SU-DHL-6 (cell line): Measurements from ENCODE around the gene TCTN2.

Experiments
- H2AFZ ChIP-seq: fragments of 200-600 bp; sonication (generic); 2 replicates; pipeline ENCODE4 v1.6.1; 2014; ENCODE audit warnings: low read depth, mild to moderate bottlenecking, moderate library complexity, mixed read lengths, antibody characterized with exemption, low read length; ENCODE audit not compliant: severe bottlenecking
- H3F3A ChIP-seq: fragments of 200-600 bp; shearing (Covaris generic); 2 replicates; pipeline ENCODE4 v1.6.0; 2016; ENCODE audit warnings: antibody characterized with exemption, mild to moderate bottlenecking; ENCODE audit not compliant: insufficient read depth
- H3K27ac ChIP-seq: fragments of 200-600 bp; sonication (generic); 2 replicates; pipeline ENCODE4 v1.5.1; 2016; ENCODE audit warnings: low read depth, mild to moderate bottlenecking, low read length, moderate library complexity, mixed read lengths
- H3K27me3 ChIP-seq: fragments of 200-600 bp; sonication (generic), shearing (Covaris generic); 2 replicates; pipeline ENCODE4 v1.6.0; 2014; ENCODE audit warnings: mild to moderate bottlenecking, low read length
- H3K36me3 ChIP-seq: fragments of 200-600 bp; sonication (generic); 2 replicates; pipeline ENCODE4 v1.6.1; 2014; ENCODE audit warnings: mild to moderate bottlenecking, low read length, mixed read lengths
- H3K4me2 ChIP-seq: fragments of 300-600, 200-600 bp; shearing (Covaris generic), sonication (generic); 2 replicates; pipeline ENCODE4 v1.6.0; 2014; ENCODE audit warnings: low read length, low read depth, mild to moderate bottlenecking; ENCODE audit not compliant: poor library complexity, severe bottlenecking
- H3K4me3 ChIP-seq: fragments of 200-600 bp; sonication (generic); 2 replicates; pipeline ENCODE4 v1.5.1; 2014; ENCODE audit warnings: antibody characterized with exemption, low read length, mild to moderate bottlenecking, mixed read lengths; ENCODE audit not compliant: insufficient read depth, poor library complexity, severe bottlenecking
- H3K79me2 ChIP-seq: fragments of 200-600 bp; sonication (generic); 2 replicates; pipeline ENCODE4 v1.6.1; 2014; ENCODE audit warnings: mild to moderate bottlenecking, low read length, moderate library complexity; ENCODE audit not compliant: insufficient read depth
- H3K9ac ChIP-seq: fragments of 200-600 bp; sonication (generic); 2 replicates; pipeline ENCODE4 v1.7.0; 2014; ENCODE audit warnings: mild to moderate bottlenecking, low read length
- H3K9me2 ChIP-seq: fragments of 200-600 bp; sonication (generic); replicated peaks from 2 replicates; pipeline ENCODE4 v1.6.1; 2014; ENCODE audit warnings: low read length; ENCODE audit not compliant: insufficient read depth
- H3K9me3 ChIP-seq: fragments of 200-600 bp; sonication (generic); 2 replicates; pipeline ENCODE4 v1.6.1; 2014; ENCODE audit warnings: low read length, mixed read lengths; ENCODE audit not compliant: insufficient read depth
- H4K20me1 ChIP-seq: fragments of 200-600 bp; sonication (generic); 2 replicates; pipeline ENCODE4 v1.6.1; 2014; ENCODE audit warnings: low read depth, mild to moderate bottlenecking, antibody characterized with exemption, low read length, moderate library complexity, mixed read lengths
- CTCF ChIP-seq: fragments of 200-600 bp; sonication (generic); IDR thresholded peaks from one replicate; pipeline ENCODE4 v1.5.1; 2017; ENCODE audit warnings: antibody characterized with exemption, mild to moderate bottlenecking, low read length, moderate library complexity; ENCODE audit not compliant: insufficient read depth, poor library complexity, severe bottlenecking
- EZH2phosphoT487 ChIP-seq: fragments of 200-600 bp; sonication (generic), shearing (Covaris generic); conservative IDR thresholded peaks from 2 replicates; pipeline ENCODE4 v1.6.1; 2018; ENCODE audit warnings: mild to moderate bottlenecking, antibody characterized with exemption, low read length, moderate library complexity, mixed read lengths

The TCTN2 gene

GRCh38 chr12:123713398-123713797 lies 42.5 kb downstream of the TCTN2 start:
- no peaks in the 10 kb centered on the region; the same call in 1 of the 2 replicates for H3K36me3 ChIP-seq
- peaks cover 40% of the 10 kb centered on the region for H3K79me2 ChIP-seq
- peaks cover 6% of the 10 kb centered on the region; the same call in 1 of the 2 replicates for H3F3A ChIP-seq
- no peaks in the 10 kb centered on the region for H3K9me2 ChIP-seq
- no peak overlapping the region for H3K27ac ChIP-seq
- H2AFZ ChIP-seq = no peak overlapping the region
- peak overlapping the region; percentile 79 for H3K4me2 ChIP-seq
- no peaks in the 10 kb centered on the region for H3K9me3 ChIP-seq
- TF ChIP-seq CTCF (no peak), EZH2phosphoT487 (no peak)
- H3K9ac ChIP-seq = peak overlapping the region; percentile 94
- H4K20me1 ChIP-seq = no peaks in the 10 kb centered on the region
- H3K27me3 ChIP-seq = no peaks in the 10 kb centered on the region
- H3K4me3 ChIP-seq = peak overlapping the region; percentile 98

GRCh38 chr12:123713823-123714585 lies 43.1 kb downstream of the TCTN2 start:
- no peaks in the 10 kb centered on the region for H3K9me3 ChIP-seq
- peaks cover 6% of the 10 kb centered on the region; the same call in 1 of the 2 replicates for H3F3A ChIP-seq
- H3K27me3 ChIP-seq = no peaks in the 10 kb centered on the region
- H3K4me2 ChIP-seq = peak overlapping the region; percentile 79
- H4K20me1 ChIP-seq = no peaks in the 10 kb centered on the region
- H3K36me3 ChIP-seq = peaks cover 4% of the 10 kb centered on the region; the same call in 1 of the 2 replicates
- H3K9me2 ChIP-seq = no peaks in the 10 kb centered on the region
- H3K79me2 ChIP-seq = peaks cover 40% of the 10 kb centered on the region
- peak overlapping the region; percentile 94 for H3K9ac ChIP-seq
- H2AFZ ChIP-seq = no peak overlapping the region
- H3K27ac ChIP-seq = no peak overlapping the region
- no peak for TF ChIP-seq CTCF
- no peak for TF ChIP-seq EZH2phosphoT487
- peak overlapping the region; percentile 98 for H3K4me3 ChIP-seq

- Histone ChIP-seq H3K9me2 (no peaks in the 10 kb centered on the region), H3K9me3 (no peaks in the 10 kb centered on the region), H3F3A (peaks cover 6% of the 10 kb centered on the region; the same call in 1 of the 2 replicates), H3K4me2 (no peak overlapping the region), H3K9ac (no peak overlapping the region), H3K79me2 (peaks cover 40% of the 10 kb centered on the region), H4K20me1 (no peaks in the 10 kb centered on the region), H3K36me3 (peaks cover 4% of the 10 kb centered on the region; the same call in 1 of the 2 replicates), H3K27ac (no peak overlapping the region), H3K27me3 (no peaks in the 10 kb centered on the region), H3K4me3 (no peak overlapping the region), H2AFZ (no peak overlapping the region)
- no peak for TF ChIP-seq EZH2phosphoT487
- no peak for TF ChIP-seq CTCF
Measured at GRCh38 chr12:123715195-123715594, 44.3 kb downstream of the TCTN2 start.
